Tibial artery (tissue), 4 donors: ENCODE data around the gene GDF11.

ENCODE experiments used
- DNase-seq, 2 donors: peaks; one replicate each; pipeline ENCODE4 v3.0.0-alpha.2; 2019
- H3K27ac ChIP-seq, 2 donors: fragments of 200-600 bp; sonication (generic) in 1 of 2; 1 replicate in 1 of 2; 2 replicates in 1 of 2; pipeline ENCODE4 v1.5.1; 2018 to 2019; ENCODE audit warnings: mild to moderate bottlenecking in 1 of 2
- H3K27me3 ChIP-seq, 2 donors: fragments of 200-600 bp; sonication (generic) in 1 of 2; one replicate each; pipeline versions ENCODE4 v1.5.1 to v1.6.0; 2016 to 2019
- H3K36me3 ChIP-seq, 3 donors: fragments of 200-600 bp; sonication (generic) in 2 of 3; one replicate each; pipeline ENCODE4 v1.5.1; 2016 to 2019; ENCODE audit warnings: mild to moderate bottlenecking in 2 of 3
- H3K4me1 ChIP-seq, 4 donors: fragments of 200-600 bp; sonication (generic) in 2 of 4; 1 replicate in 3 of 4; 2 replicates in 1 of 4; pipeline ENCODE4 v1.5.1; 2016 to 2019
- H3K4me3 ChIP-seq, 2 donors: fragments of 200-600 bp; sonication (generic) in 1 of 2; 1 replicate in 1 of 2; 2 replicates in 1 of 2; pipeline ENCODE4 v1.5.1; 2018 to 2019; ENCODE audit warnings: mild to moderate bottlenecking in 2 of 2
- H3K9me3 ChIP-seq, 3 donors: fragments of 200-600 bp; sonication (generic) in 1 of 3; one replicate each; pipeline ENCODE4 v1.5.1; 2016 to 2019
- CTCF ChIP-seq, 2 experiments: fragments of 200-600 bp in 1 of 2; fragments of 450-650 bp in 1 of 2; IDR thresholded peaks; one replicate each; pipeline ENCODE4 v1.5.1; 2017 to 2019; ENCODE audit warnings: antibody characterized with exemption in 2 of 2, mild to moderate bottlenecking in 1 of 2, moderate library complexity in 1 of 2
- intact Hi-C: fragments of 100-400 bp; cut with DNase I; formaldehyde crosslinking; loops from one replicate; pipeline ENCODE4 v1.15.0; 2023; ENCODE audit warnings: low total_unique reads

The GDF11 gene

GRCh38 chr12:55715833-55716581 is 26.9 kb upstream of the GDF11 start, which contains the start of gene BLOC1S1:
BLOC1S1 (plus strand) TSS chr12:55716046; CDS start chr12:55716052, 6 bp downstream.
- no peaks in the 10 kb centered on the region for H3K27me3 ChIP-seq
- DNase-seq, result peak; percentile 93 to 97
- H3K36me3 ChIP-seq, result no peaks in the 10 kb centered on the region
- peak within 1 kb of the TSS; percentile 62 to 63 for H3K4me3 ChIP-seq
- peak within 1 kb of the TSS; percentile 96 to 98 for H3K27ac ChIP-seq
- intact Hi-C loops, result no loop called here
- TF ChIP-seq CTCF (IDR thresholded peaks at IDR 0.05), result peak in 1 of 2 experiments; percentile 17
- H3K4me1 ChIP-seq, result peaks cover under 1 to 92% (median 75%) of the 10 kb centered on the region in 4 donors
- no peaks in the 10 kb centered on the region for H3K9me3 ChIP-seq

- peak overlapping the region; percentile 96 to 98 for H3K27ac ChIP-seq
- H3K27me3 ChIP-seq, result no peaks in the 10 kb centered on the region
- no peaks in the 10 kb centered on the region for H3K36me3 ChIP-seq
- intact Hi-C loops, result no loop called here
- no peak for DNase-seq
- H3K4me3 ChIP-seq, result peak overlapping the region; percentile 62 to 63
- H3K4me1 ChIP-seq, result peaks cover 5 to 91% (median 80%) of the 10 kb centered on the region in 4 donors
- TF ChIP-seq CTCF (IDR thresholded peaks at IDR 0.05), result no peak
- no peaks in the 10 kb centered on the region for H3K9me3 ChIP-seq
These were observed 26.4 kb upstream of the GDF11 start for GRCh38 chr12:55716582-55716957.

DNA sequence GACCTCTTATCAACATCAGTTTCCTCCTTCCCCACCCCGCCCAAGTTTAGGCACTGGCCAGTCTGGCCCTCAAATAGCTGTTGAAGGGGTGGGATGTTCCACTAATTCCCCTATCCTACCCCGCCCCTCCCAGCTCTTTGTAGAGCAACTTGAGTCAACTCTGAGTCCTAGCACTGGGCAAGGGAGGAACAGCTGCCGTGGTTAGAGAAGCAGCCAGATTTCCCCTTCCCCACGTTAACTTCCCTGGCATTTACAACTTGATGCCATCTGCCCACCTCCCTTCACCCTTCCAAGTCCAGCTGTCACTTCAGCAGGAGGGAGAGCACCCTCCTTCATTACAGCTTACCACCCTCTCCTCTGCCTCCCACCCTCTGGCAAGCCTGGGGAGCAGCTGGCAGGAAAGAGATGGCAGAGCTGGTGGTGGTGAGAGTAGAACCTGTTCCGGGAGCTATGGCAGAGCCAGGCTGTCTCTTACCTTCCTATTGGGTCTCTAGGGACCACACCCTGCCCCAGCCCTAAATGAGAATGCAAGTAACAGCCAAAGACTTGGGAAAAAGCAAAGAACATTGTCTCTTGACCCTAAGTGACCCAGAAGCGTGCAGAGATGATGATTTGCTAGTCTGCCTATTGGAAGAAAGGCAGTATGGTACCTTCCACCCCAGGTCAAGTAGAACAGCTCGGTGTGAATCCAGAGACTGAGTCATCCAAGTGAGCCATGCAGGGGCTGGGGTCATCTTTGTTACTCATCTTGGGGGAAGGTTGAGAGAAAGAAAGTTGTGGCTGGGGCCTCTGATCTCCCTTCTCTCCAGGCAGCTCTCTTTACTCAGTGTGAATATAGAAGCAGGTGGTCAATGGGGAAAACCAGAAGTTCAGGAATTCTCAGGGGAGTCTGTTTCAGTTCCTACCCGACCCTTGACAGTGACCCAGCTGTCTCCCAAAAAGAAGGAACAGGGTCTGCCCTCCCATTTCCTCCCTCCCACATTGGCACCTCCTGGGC is 25.6 kb upstream of the GDF11 start:
- Histone ChIP-seq H3K27me3 (no peaks in the 10 kb centered on the region), H3K4me3 (peak overlapping the region; percentile 62 to 63), H3K4me1 (peaks cover 5 to 90% (median 80%) of the 10 kb centered on the region in 4 donors), H3K36me3 (no peaks in the 10 kb centered on the region), H3K9me3 (no peaks in the 10 kb centered on the region), H3K27ac (peak overlapping the region; percentile 96 to 98)
- DNase-seq, result no peak
- TF ChIP-seq CTCF (IDR thresholded peaks at IDR 0.05), result no peak
- intact Hi-C loops, result no loop called here

DNA sequence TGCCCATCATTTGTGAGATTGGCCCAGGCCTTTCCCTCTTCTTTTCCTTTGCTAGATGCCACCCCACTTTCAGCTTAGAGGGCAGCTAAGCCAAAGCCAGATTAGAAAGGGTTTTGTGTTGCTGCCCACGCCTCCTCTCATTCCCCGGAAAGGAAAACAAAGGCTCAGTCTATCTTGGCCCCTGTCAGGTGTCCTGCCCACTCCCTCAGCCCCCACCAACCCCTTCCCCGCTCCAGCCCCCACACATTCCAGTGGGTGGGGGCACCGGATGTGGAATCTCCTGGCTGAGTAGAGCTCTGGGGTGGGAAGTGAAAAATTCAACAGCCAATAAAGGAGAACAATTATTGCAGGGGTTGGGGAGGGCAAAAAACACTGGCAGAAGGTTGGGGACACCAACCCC is 24.9 kb upstream of the GDF11 start:
- Histone ChIP-seq H3K36me3 (no peaks in the 10 kb centered on the region), H3K4me1 (peaks cover 5 to 90% (median 76%) of the 10 kb centered on the region in 4 donors), H3K27me3 (no peaks in the 10 kb centered on the region), H3K9me3 (no peaks in the 10 kb centered on the region), H3K4me3 (no peak overlapping the region), H3K27ac (peak overlapping the region; percentile 96 to 98)
- intact Hi-C loops, result no loop called here
- DNase-seq, result no peak
- no peak for TF ChIP-seq CTCF (IDR thresholded peaks at IDR 0.05)

DNA sequence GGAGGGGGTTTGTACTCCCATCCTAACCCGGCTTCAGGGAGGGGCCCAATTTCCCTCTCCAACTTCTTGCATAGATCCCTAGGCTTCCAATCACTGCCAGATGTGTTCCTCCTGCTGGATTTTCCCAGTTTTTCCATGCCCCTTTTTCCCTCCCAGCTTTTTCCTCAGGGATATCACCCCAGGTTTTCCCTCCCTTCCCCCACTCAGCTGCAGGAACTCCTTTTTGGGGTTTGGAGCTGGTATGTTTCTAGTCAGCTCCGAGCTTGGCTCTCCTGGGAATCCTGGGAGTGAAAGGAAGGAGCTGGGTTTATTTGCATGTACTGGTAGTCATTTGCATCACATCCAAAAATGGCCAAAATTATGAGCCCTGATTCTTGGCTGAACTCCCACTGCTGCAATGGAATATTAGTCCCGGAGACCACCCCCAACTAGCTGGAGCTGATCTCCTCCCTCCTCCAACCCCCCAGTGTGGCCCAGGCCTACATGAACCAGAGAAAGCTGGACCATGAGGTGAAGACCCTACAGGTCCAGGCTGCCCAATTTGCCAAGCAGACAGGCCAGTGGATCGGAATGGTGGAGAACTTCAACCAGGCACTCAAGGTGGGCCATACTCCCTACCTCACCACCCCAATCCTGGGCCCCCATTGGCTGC is 24.2 kb upstream of the GDF11 start:
- Histone ChIP-seq H3K36me3 (peaks cover 0 to 2% (median 2%) of the 10 kb centered on the region in 3 donors), H3K9me3 (no peaks in the 10 kb centered on the region), H3K4me3 (no peak overlapping the region), H3K4me1 (peaks cover 5 to 89% (median 75%) of the 10 kb centered on the region in 4 donors), H3K27me3 (no peaks in the 10 kb centered on the region), H3K27ac (peak overlapping the region; percentile 96 to 98)
- DNase-seq, result no peak
- no peak for TF ChIP-seq CTCF (IDR thresholded peaks at IDR 0.05)
- intact Hi-C loops, result no loop called here
